Neural progenitor cell (in vitro differentiated cells): ENCODE measurements around the gene DOCK4. TPM values are rescaled to one million over a fixed set of nuclear protein-coding genes. Genes with fewer than 3 reads are reported as not detected.

ENCODE experiments used
- DNase-seq: peaks from one replicate; pipeline ENCODE4 v3.0.0-alpha.2; 2016; ENCODE audit warnings: low spot score
- H2AFZ ChIP-seq: fragments of 200-600 bp; sonication (generic); replicated peaks from 2 replicates; pipeline ENCODE4 v1.6.1; 2016; ENCODE audit warnings: antibody characterized with exemption
- H3F3A ChIP-seq: fragments of 200-600 bp; sonication (generic); 2 replicates; pipeline ENCODE4 v1.6.1; 2016; ENCODE audit warnings: antibody characterized with exemption, low read depth
- H3K27ac ChIP-seq: fragments of 200-600 bp; sonication (generic); 2 replicates; pipeline ENCODE4 v1.5.1; 2016; ENCODE audit warnings: mild to moderate bottlenecking
- H3K27me3 ChIP-seq: fragments of 200-600 bp; sonication (generic); 2 replicates; pipeline ENCODE4 v1.6.1; 2016; ENCODE audit warnings: mild to moderate bottlenecking, moderate library complexity
- H3K36me3 ChIP-seq: fragments of 200-600 bp; sonication (generic); 2 replicates; pipeline ENCODE4 v1.5.1; 2016
- H3K4me1 ChIP-seq: fragments of 200-600 bp; sonication (generic); 2 replicates; pipeline ENCODE4 v1.6.1; 2016; ENCODE audit warnings: mixed run types
- H3K4me2 ChIP-seq: fragments of 200-600 bp; sonication (generic); 2 replicates; pipeline ENCODE4 v1.6.1; 2016
- H3K4me3 ChIP-seq: fragments of 200-600 bp; sonication (generic); 2 replicates; pipeline ENCODE4 v1.5.1; 2016
- H3K79me2 ChIP-seq: fragments of 200-600 bp; sonication (generic); 2 replicates; pipeline ENCODE4 v1.6.1; 2016; ENCODE audit warnings: low read depth
- H3K9ac ChIP-seq: fragments of 200-600 bp; sonication (generic); 2 replicates; pipeline ENCODE4 v1.6.1; 2016
- H3K9me3 ChIP-seq: fragments of 200-600 bp; sonication (generic); 2 replicates; pipeline ENCODE4 v1.5.1; 2016; ENCODE audit warnings: low read depth
- H4K20me1 ChIP-seq: fragments of 200-600 bp; sonication (generic); 2 replicates; pipeline ENCODE4 v1.6.1; 2016; ENCODE audit warnings: low read depth
- H3K27ac Mint-ChIP-seq: 3 replicates; pipeline ENCODE4 v1.8.0; 2021; ENCODE audit warnings: mixed read lengths
- H3K27me3 Mint-ChIP-seq: 2 replicates; pipeline ENCODE4 v1.8.0; 2022; ENCODE audit warnings: low read depth, mild to moderate bottlenecking, inconsistent platforms, moderate library complexity, mixed read lengths; ENCODE audit not compliant: insufficient read depth
- H3K36me3 Mint-ChIP-seq: 3 replicates; pipeline ENCODE4 v1.8.0; 2021; ENCODE audit warnings: mixed read lengths
- H3K4me1 Mint-ChIP-seq: 3 replicates; pipeline ENCODE4 v1.8.0; 2021; ENCODE audit warnings: mixed read lengths
- H3K4me3 Mint-ChIP-seq: 3 replicates; pipeline ENCODE4 v1.8.0; 2021; ENCODE audit warnings: mild to moderate bottlenecking, moderate library complexity, mixed read lengths
- H3K9me3 Mint-ChIP-seq: 3 replicates; pipeline ENCODE4 v1.8.0; 2020; ENCODE audit warnings: mixed read lengths
- EZH2 ChIP-seq: fragments of 200-600 bp; sonication (generic); IDR thresholded peaks from 2 replicates; pipeline ENCODE4 v1.6.1; 2017; ENCODE audit warnings: antibody characterized with exemption, mild to moderate bottlenecking, moderate library complexity
- EZH2phosphoT487 ChIP-seq: fragments of 200-600 bp; sonication (generic); IDR thresholded peaks from 2 replicates; pipeline ENCODE4 v1.6.1; 2017; ENCODE audit warnings: antibody characterized with exemption
- total RNA-seq: library from RNA; depleted of rRNA; stranded (reverse); fragments of >200 nt; gene quantifications from 2 replicates; pipeline ENCODE4 v1.2.3, GENCODE V29; 2015; ENCODE audit warnings: low replicate concordance
- TF ChIP-seq, protein P1 (sequence below): fragments of 200-600 bp; sonication (generic); IDR thresholded peaks from 2 replicates; pipeline ENCODE4 v1.5.1; 2017; ENCODE audit warnings: antibody characterized with exemption, mild to moderate bottlenecking

DOCK4 gene
- total RNA-seq, 1 donor from 2014 or later, result 11.4 TPM

GRCh38 chr7:111690364-111691111, 515.7 kb downstream of the DOCK4 start:
- no peaks in the 10 kb centered on the region for H3K9me3 Mint-ChIP-seq
- no peaks in the 10 kb centered on the region for H3K4me1 ChIP-seq
- no peak for DNase-seq
- no peak overlapping the region for H2AFZ ChIP-seq
- no peaks in the 10 kb centered on the region for H3K36me3 ChIP-seq
- H3K27ac Mint-ChIP-seq, result no peak overlapping the region
- no peak overlapping the region for H3K27ac ChIP-seq
- H3K27me3 Mint-ChIP-seq, result peaks cover 2% of the 10 kb centered on the region
- H3K36me3 Mint-ChIP-seq, result no peaks in the 10 kb centered on the region
- H3K4me2 ChIP-seq, result no peak overlapping the region
- no peak overlapping the region for H3K4me3 Mint-ChIP-seq
- H3K9me3 ChIP-seq, result no peaks in the 10 kb centered on the region
- H4K20me1 ChIP-seq, result no peaks in the 10 kb centered on the region
- H3K27me3 ChIP-seq, result no peaks in the 10 kb centered on the region
- no peak overlapping the region for H3K4me3 ChIP-seq
- no peaks in the 10 kb centered on the region for H3F3A ChIP-seq
- H3K9ac ChIP-seq, result no peak overlapping the region
- no peaks in the 10 kb centered on the region for H3K79me2 ChIP-seq
- no peaks in the 10 kb centered on the region for H3K4me1 Mint-ChIP-seq
- no peak for TF ChIP-seq EZH2phosphoT487
- no peak for TF ChIP-seq EZH2
- TF ChIP-seq, protein P1, sequence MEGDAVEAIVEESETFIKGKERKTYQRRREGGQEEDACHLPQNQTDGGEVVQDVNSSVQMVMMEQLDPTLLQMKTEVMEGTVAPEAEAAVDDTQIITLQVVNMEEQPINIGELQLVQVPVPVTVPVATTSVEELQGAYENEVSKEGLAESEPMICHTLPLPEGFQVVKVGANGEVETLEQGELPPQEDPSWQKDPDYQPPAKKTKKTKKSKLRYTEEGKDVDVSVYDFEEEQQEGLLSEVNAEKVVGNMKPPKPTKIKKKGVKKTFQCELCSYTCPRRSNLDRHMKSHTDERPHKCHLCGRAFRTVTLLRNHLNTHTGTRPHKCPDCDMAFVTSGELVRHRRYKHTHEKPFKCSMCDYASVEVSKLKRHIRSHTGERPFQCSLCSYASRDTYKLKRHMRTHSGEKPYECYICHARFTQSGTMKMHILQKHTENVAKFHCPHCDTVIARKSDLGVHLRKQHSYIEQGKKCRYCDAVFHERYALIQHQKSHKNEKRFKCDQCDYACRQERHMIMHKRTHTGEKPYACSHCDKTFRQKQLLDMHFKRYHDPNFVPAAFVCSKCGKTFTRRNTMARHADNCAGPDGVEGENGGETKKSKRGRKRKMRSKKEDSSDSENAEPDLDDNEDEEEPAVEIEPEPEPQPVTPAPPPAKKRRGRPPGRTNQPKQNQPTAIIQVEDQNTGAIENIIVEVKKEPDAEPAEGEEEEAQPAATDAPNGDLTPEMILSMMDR, result no peak

GRCh38 chr7:111685349-111685748, 520.9 kb downstream of the DOCK4 start:
- H3K9me3 ChIP-seq, result no peaks in the 10 kb centered on the region
- no peak for DNase-seq
- H3K36me3 Mint-ChIP-seq, result no peaks in the 10 kb centered on the region
- no peak overlapping the region for H3K4me3 Mint-ChIP-seq
- no peaks in the 10 kb centered on the region for H3K36me3 ChIP-seq
- H2AFZ ChIP-seq, result no peak overlapping the region
- H4K20me1 ChIP-seq, result no peaks in the 10 kb centered on the region
- no peak overlapping the region for H3K4me2 ChIP-seq
- no peaks in the 10 kb centered on the region for H3K4me1 Mint-ChIP-seq
- H3K9ac ChIP-seq, result no peak overlapping the region
- no peak overlapping the region for H3K4me3 ChIP-seq
- no peaks in the 10 kb centered on the region for H3K79me2 ChIP-seq
- H3F3A ChIP-seq, result no peaks in the 10 kb centered on the region
- peaks cover 10% of the 10 kb centered on the region for H3K4me1 ChIP-seq
- H3K27me3 ChIP-seq, result no peaks in the 10 kb centered on the region
- H3K27me3 Mint-ChIP-seq, result peaks cover 2% of the 10 kb centered on the region
- no peak for TF ChIP-seq EZH2
- TF ChIP-seq, protein P1, result no peak
- no peak for TF ChIP-seq EZH2phosphoT487
- no peaks in the 10 kb centered on the region for H3K9me3 Mint-ChIP-seq
- H3K27ac Mint-ChIP-seq, result no peak overlapping the region
- H3K27ac ChIP-seq, result no peak overlapping the region

DNA sequence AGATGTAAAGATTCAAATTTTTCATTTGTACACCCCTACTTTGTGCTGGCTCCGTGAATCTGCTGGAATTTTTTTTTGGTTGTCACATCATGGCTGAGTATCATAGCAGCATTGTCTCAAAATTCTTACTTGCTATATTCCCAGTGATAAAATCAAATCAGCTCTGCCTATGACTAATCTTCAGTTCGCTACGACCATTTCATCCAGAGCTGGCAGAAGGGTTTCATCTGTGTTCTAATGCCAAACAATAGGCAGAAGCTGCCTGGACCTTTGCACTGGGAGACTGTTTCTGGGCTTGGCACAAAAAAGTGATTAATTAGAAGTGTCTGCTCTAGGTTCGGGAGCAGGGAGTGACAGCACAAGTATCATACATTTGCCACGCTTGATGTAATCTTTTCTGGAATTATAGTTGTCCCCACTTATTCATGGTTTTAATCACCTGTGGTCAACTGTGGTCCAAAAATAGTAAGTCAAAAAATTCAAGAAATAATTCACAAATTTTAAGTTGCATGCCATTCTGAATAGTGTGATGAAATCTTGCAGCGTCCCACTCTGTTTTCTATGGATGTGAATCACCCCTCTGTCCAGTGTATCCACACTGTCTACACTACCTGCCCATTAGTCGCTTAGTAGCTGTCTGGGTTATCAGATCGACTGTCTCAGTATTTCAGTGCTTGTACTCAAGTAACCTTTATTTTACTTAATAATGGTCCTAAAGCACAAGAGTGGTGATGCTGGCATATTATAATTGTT, 523.4 kb downstream of the DOCK4 start:
- Histone ChIP-seq H3K79me2 (no peaks in the 10 kb centered on the region), H2AFZ (no peak overlapping the region), H3K36me3 (no peaks in the 10 kb centered on the region), H3K9me3 (no peaks in the 10 kb centered on the region), H3K9ac (no peak overlapping the region), H3K27me3 (no peaks in the 10 kb centered on the region), H3K4me3 (no peak overlapping the region), H3K4me1 (peaks cover 10% of the 10 kb centered on the region), H3K27ac (no peak overlapping the region), H4K20me1 (no peaks in the 10 kb centered on the region), H3F3A (no peaks in the 10 kb centered on the region), H3K4me2 (no peak overlapping the region)
- Mint-ChIP-seq H3K4me3 (no peak overlapping the region), H3K4me1 (no peaks in the 10 kb centered on the region), H3K27me3 (peaks cover under 1% of the 10 kb centered on the region), H3K36me3 (no peaks in the 10 kb centered on the region), H3K27ac (no peak overlapping the region), H3K9me3 (no peaks in the 10 kb centered on the region)
- DNase-seq, result no peak
- TF ChIP-seq, protein P1, result no peak
- TF ChIP-seq EZH2 (no peak), EZH2phosphoT487 (no peak)
